H9 (cell line): ENCODE data around the gene NOTCH1. TPM values are rescaled to one million over a fixed set of nuclear protein-coding genes. Genes with fewer than 3 reads are reported as not detected.

Source experiments
- DNase-seq: peaks from one replicate; pipeline ENCODE4 v3.0.0-alpha.2; 2017
- H2AFZ ChIP-seq: one replicate; pipeline ENCODE4 v1.6.1; 2013; ENCODE audit warnings: mild to moderate bottlenecking, low read length, control low read depth, moderate library complexity
- H2AK5ac ChIP-seq: 2 replicates; pipeline ENCODE4 v1.6.1; 2013; ENCODE audit warnings: low read length, control low read depth, mixed read lengths; ENCODE audit not compliant: insufficient read length
- H2BK120ac ChIP-seq: one replicate; pipeline ENCODE4 v1.6.1; 2013; ENCODE audit warnings: low read depth, mild to moderate bottlenecking, low read length, control low read depth, inconsistent platforms; ENCODE audit not compliant: poor library complexity, severe bottlenecking
- H2BK12ac ChIP-seq: 2 replicates; pipeline ENCODE4 v1.6.1; 2013; ENCODE audit warnings: low read length, control low read depth, mixed read lengths, low read depth; ENCODE audit not compliant: insufficient read length
- H2BK15ac ChIP-seq: 2 replicates; pipeline ENCODE4 v1.6.1; 2013; ENCODE audit warnings: low read depth, low read length, control low read depth
- H2BK20ac ChIP-seq: one replicate; pipeline ENCODE4 v1.6.1; 2013; ENCODE audit warnings: low read depth, mild to moderate bottlenecking, low read length, control low read depth, inconsistent platforms; ENCODE audit not compliant: poor library complexity, severe bottlenecking
- H2BK5ac ChIP-seq: 2 replicates; pipeline ENCODE4 v1.6.1; 2013; ENCODE audit warnings: low read length, control low read depth, mixed read lengths; ENCODE audit not compliant: insufficient read length
- H3K14ac ChIP-seq: 2 replicates; pipeline ENCODE4 v1.6.1; 2013; ENCODE audit warnings: low read length, control low read depth; ENCODE audit not compliant: insufficient read depth
- H3K18ac ChIP-seq: 2 replicates; pipeline ENCODE4 v1.6.1; 2013; ENCODE audit warnings: low read depth, mild to moderate bottlenecking, mixed read lengths, low read length, control low read depth; ENCODE audit not compliant: insufficient read length
- H3K23ac ChIP-seq: 2 replicates; pipeline ENCODE4 v1.6.1; 2013; ENCODE audit warnings: low read length, control low read depth, mixed read lengths, low read depth; ENCODE audit not compliant: insufficient read length
- H3K23me2 ChIP-seq: 2 replicates; pipeline ENCODE4 v1.6.1; 2013; ENCODE audit warnings: low read depth, mild to moderate bottlenecking, mixed read lengths, low read length, control low read depth; ENCODE audit not compliant: insufficient read length, poor library complexity, severe bottlenecking
- H3K27ac ChIP-seq: 2 replicates; pipeline ENCODE4 v1.5.1; 2013; ENCODE audit warnings: low read length, control low read depth, mixed read lengths, low read depth; ENCODE audit not compliant: insufficient read length
- H3K27me3 ChIP-seq: 2 replicates; pipeline ENCODE4 v1.6.1; 2013; ENCODE audit warnings: low read length, control low read depth, inconsistent platforms; ENCODE audit not compliant: insufficient read depth
- H3K4ac ChIP-seq: 2 replicates; pipeline ENCODE4 v1.6.1; 2013; ENCODE audit warnings: low read depth, mild to moderate bottlenecking, control low read depth, inconsistent platforms, low read length, moderate library complexity
- H3K4me1 ChIP-seq: 2 replicates; pipeline ENCODE4 v1.6.1; 2013; ENCODE audit warnings: low read length, control low read depth, inconsistent platforms; ENCODE audit not compliant: insufficient read depth
- H3K4me2 ChIP-seq: 2 replicates; pipeline ENCODE4 v1.6.1; 2013; ENCODE audit warnings: low read length, control low read depth, mixed read lengths; ENCODE audit not compliant: insufficient read length, insufficient read depth
- H3K56ac ChIP-seq: 2 replicates; pipeline ENCODE4 v1.6.1; 2013; ENCODE audit warnings: low read depth, mild to moderate bottlenecking, mixed read lengths, low read length, control low read depth; ENCODE audit not compliant: insufficient read length
- H3K79me1 ChIP-seq: 2 replicates; pipeline ENCODE4 v1.6.1; 2013; ENCODE audit warnings: low read depth, mild to moderate bottlenecking, moderate library complexity, low read length, control low read depth, inconsistent platforms; ENCODE audit not compliant: insufficient read depth, poor library complexity, severe bottlenecking
- H3K79me2 ChIP-seq: 2 replicates; pipeline ENCODE4 v1.6.1; 2013; ENCODE audit warnings: low read length, control low read depth, inconsistent platforms; ENCODE audit not compliant: insufficient read depth
- H3K9ac ChIP-seq: 2 replicates; pipeline ENCODE4 v1.6.1; 2013; ENCODE audit warnings: low read length, control low read depth, mixed read lengths; ENCODE audit not compliant: insufficient read length; ENCODE audit errors: extremely low read depth
- H3K9me3 ChIP-seq: one replicate; pipeline ENCODE4 v1.6.1; 2013; ENCODE audit warnings: low read depth, low read length, inconsistent platforms; ENCODE audit not compliant: control insufficient read depth
- H3T11ph ChIP-seq: one replicate; pipeline ENCODE4 v1.6.1; 2013; ENCODE audit warnings: mild to moderate bottlenecking, low read length, control low read depth, inconsistent platforms
- H4K20me1 ChIP-seq: one replicate; pipeline ENCODE4 v1.6.1; 2013; ENCODE audit not compliant: control insufficient read depth, insufficient read length, insufficient read depth
- H4K5ac ChIP-seq: 2 replicates; pipeline ENCODE4 v1.6.1; 2013; ENCODE audit warnings: low read depth, mild to moderate bottlenecking, mixed read lengths, low read length, control low read depth; ENCODE audit not compliant: insufficient read length
- H4K8ac ChIP-seq: replicated peaks from 2 replicates; pipeline ENCODE4 v1.6.1; 2013; ENCODE audit warnings: low read length, control low read depth, mixed read lengths, low read depth; ENCODE audit not compliant: insufficient read length
- H4K91ac ChIP-seq: 2 replicates; pipeline ENCODE4 v1.6.1; 2013; ENCODE audit warnings: low read depth, mild to moderate bottlenecking, moderate library complexity, mixed read lengths, low read length, control low read depth; ENCODE audit not compliant: insufficient read length
- H3K27ac Mint-ChIP-seq, 3 experiments: 2 replicates in 2 of 3; 3 replicates in 1 of 3; pipeline ENCODE4 v1.8.0; 2020 to 2021; ENCODE audit warnings: mixed read lengths in 3 of 3, mild to moderate bottlenecking in 1 of 3, moderate library complexity in 1 of 3
- H3K27me3 Mint-ChIP-seq: 2 replicates; pipeline ENCODE4 v1.8.0; 2021; ENCODE audit warnings: low read depth, mild to moderate bottlenecking, moderate library complexity, mixed read lengths
- H3K36me3 Mint-ChIP-seq, 3 experiments: 2 replicates in 2 of 3; 3 replicates in 1 of 3; pipeline ENCODE4 v1.8.0; 2020 to 2021; ENCODE audit warnings: low read depth in 3 of 3, mixed read lengths in 3 of 3; ENCODE audit not compliant: insufficient read depth in 1 of 3
- H3K4me1 Mint-ChIP-seq, 2 experiments: 2 replicates each; pipeline ENCODE4 v1.8.0; 2020; ENCODE audit warnings: mixed read lengths in 2 of 2
- H3K4me3 Mint-ChIP-seq, 2 experiments: 2 replicates in 1 of 2; 3 replicates in 1 of 2; pipeline ENCODE4 v1.8.0; 2020 to 2021; ENCODE audit warnings: mild to moderate bottlenecking in 2 of 2, mixed read lengths in 2 of 2, moderate library complexity in 1 of 2
- H3K9me3 Mint-ChIP-seq, 2 experiments: 2 replicates in 1 of 2; 3 replicates in 1 of 2; pipeline ENCODE4 v1.8.0; 2020; ENCODE audit warnings: mild to moderate bottlenecking in 2 of 2, mixed read lengths in 2 of 2, moderate library complexity in 1 of 2
- CTCF ChIP-seq: fragments of 200-600 bp; sonication (generic); conservative IDR thresholded peaks from 3 replicates; pipeline ENCODE4 v1.8.0; 2021; ENCODE audit warnings: antibody characterized with exemption, mild to moderate bottlenecking
- WGBS: extraction: QIAGEN DNeasy Blood & Tissue Kit; methylation state at CpG from one replicate; pipeline ENCODE4 v1.1.7; 2013; ENCODE audit warnings: missing lambda C conversion rate, low lambda C conversion rate, mixed read lengths; ENCODE audit not compliant: insufficient read length; ENCODE audit errors: extremely low coverage; 5-methylcytosine and 5-hydroxymethylcytosine counted together
- total RNA-seq: library from RNA; stranded (reverse); gene quantifications from 2 replicates; pipeline ENCODE4 v1.2.1, GENCODE V29; 2021

Gene NOTCH1
- total RNA-seq, 1 experiment from 2014 or later = 71.6 TPM

GRCh38 chr9:136549010-136549980, 3.4 kb upstream of the NOTCH1 start:
- Histone ChIP-seq H4K8ac (no peak overlapping the region), H4K20me1 (no peaks in the 10 kb centered on the region), H3T11ph (no peak overlapping the region), H3K9me3 (no peaks in the 10 kb centered on the region), H3K23ac (no peak overlapping the region), H2BK120ac (no peak overlapping the region), H3K4me2 (no peak overlapping the region), H2AK5ac (no peak overlapping the region), H3K18ac (peak overlapping the region; percentile 25), H2AFZ (no peak overlapping the region), H3K4me1 (no peaks in the 10 kb centered on the region; the same call in 1 of the 2 replicates), H4K91ac (peak overlapping the region; percentile 54), H2BK20ac (no peak overlapping the region), H3K9ac (no peak overlapping the region), H2BK15ac (no peak overlapping the region), H2BK12ac (no peak overlapping the region), H2BK5ac (no peak overlapping the region), H3K27ac (no peak overlapping the region), H3K79me1 (no peaks in the 10 kb centered on the region), H3K56ac (no peak overlapping the region), H3K23me2 (peaks cover 10% of the 10 kb centered on the region), H3K14ac (no peak overlapping the region; the same call in 1 of the 2 replicates), H3K27me3 (no peaks in the 10 kb centered on the region), H3K4ac (no peak overlapping the region), H4K5ac (no peak overlapping the region), H3K79me2 (no peaks in the 10 kb centered on the region; the same call in 1 of the 2 replicates)
- Mint-ChIP-seq H3K4me3 (no peak overlapping the region), H3K27ac (no peak overlapping the region; a peak in 1 of 7 replicates), H3K36me3 (no peaks in the 10 kb centered on the region), H3K9me3 (no peaks in the 10 kb centered on the region), H3K4me1 (peaks cover 33 to 54% of the 10 kb centered on the region in 2 experiments), H3K27me3 (peaks cover 11% of the 10 kb centered on the region)
- no peak for TF ChIP-seq CTCF
- no peak for DNase-seq
- WGBS = no CpG with 5 or more reads among the region's 29 CpGs
